Activated CD8-positive, alpha-beta memory T cell treated with anti-CD3 and anti-CD28 coated beads, Interleukin-2, amount 50 U/mL, for 24 hours (primary cell): Measurements from ENCODE around the gene LYZL1.
"Not testable (repeated sequence)": the region's sequence is repeated elsewhere in the genome, so short reads cannot be mapped to it uniquely, and the experiment has no call there.

Experiments
- DNase-seq: peaks from one replicate; pipeline ENCODE4 v3.0.0-alpha.2; 2020; ENCODE audit errors: extremely low read depth

The LYZL1 gene

DNA sequence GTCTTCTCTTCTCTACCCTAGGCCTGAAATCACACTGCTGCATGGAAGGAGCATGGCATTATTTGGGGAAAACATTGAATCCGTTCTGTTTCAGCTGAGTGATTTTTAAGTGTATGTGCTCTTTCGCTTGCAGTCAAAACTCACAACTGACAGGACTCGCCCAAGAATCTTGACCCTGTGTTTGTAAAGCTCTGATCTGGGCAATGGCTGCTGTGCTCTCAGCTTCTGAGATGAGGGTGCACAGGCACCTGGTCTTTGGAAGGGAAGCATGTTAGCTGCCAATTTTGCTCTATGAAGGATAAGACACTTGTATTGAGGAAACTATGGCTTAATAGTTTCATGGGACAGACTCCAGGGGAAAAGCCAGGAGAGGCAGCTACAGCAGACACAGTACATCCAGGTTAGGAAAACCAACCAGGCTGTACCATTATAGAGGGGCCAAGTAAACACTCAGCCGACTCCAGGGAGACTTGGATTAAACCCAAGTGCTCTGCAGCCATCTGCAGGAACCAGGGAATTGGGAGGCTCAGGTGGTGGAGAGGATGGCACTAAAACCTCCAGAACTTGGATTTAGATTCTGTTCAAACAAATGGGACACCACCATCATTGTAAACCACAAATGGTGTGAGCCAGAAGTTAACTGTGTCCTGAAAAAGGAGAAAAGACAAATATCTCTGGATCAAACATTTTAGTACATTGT lies 43.3 kb downstream of the LYZL1 start:
- DNase-seq: no peak

DNA sequence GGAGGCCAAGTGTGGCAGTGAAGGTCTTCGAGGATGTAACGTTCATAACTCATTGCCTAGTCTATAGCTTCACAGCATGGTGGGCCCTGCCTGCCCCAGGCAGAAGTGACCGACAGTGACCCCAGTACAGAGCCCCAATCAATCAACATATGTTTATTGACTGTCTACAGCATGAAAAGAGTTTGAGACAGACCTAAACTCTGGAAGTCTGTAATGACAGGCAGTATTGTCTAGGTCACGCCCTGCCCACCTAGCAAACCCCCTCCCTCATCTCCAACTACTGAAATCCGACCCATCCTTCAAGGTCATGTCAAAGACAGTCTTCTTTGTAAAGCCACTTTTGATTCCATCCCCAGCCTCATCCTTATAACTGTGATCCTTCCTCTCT lies 43.9 kb downstream of the LYZL1 start:
- DNase-seq: no peak

DNA sequence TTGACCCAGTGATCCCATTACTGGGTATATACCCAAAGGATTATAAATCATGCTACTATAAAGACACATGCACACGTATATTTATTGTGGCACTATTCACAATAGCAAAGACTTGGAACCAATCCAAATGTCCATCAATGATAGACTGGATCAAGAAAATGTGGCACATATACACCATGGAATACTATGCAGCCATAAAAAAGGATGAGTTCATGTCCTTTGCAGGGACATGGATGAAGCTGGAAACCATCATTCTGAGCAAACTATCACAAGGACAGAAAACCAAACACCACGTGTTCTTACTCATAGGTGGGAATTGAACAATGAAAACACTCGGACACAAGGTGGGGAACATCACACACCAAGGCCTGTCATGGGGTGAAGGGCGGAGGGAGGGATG lies 48.7 kb downstream of the LYZL1 start:
- not testable (repeated sequence) for DNase-seq

DNA sequence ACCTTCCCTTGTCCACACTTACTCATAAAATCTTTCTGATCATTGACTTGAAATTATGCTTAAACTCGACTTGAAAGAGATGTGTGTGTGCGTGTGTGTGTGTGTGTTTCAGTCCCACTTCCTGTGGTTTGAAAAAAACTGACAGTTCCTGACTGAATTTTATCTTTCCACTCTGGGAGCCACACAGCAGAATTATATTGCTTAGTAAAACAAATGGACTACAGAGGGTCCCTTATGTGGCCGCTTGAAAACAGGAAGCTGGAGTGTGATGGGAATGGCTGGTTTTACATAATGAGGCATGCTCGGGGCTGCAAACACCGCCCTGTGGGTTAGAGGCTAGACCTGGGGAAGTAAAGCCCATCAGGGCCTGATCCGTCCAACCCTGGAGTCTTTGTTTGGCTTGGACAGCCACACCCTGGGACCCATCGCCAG lies 54.8 kb downstream of the LYZL1 start:
- no peak for DNase-seq

DNA sequence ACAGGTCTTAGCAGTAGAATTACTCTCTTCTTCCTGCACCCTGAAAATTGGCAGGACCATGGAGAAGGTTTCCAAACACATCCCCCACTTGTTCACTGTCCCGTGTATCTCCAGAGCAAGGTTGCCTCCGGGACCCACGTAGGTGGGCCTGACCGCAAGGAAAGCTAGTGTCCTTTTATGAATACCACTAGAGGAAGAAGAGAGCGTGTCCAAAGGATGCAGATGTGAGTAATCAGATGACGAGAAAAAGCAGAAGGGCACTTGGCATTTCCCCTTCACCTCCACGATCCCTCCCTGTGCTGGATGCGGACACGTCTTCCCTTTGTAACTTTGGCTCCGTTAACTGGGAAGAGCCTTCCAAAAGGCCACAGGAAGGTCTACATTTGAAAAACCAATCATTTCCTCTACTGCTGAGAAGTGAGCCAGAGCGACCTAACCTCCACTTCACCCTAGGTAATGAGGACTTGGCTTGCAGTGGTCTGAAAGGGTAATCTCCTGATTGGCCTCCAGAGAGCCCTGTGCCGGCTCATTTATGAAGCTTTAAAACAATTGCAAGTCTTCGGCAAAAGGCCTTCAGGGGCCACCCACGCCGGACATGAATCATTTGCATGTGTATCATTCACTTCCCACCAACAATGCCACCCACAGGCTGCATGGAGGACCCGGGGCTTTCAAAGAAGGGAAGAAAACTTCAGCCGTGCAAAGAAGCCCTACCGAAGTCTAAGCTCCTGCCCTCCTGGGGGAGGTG lies 55.4 kb downstream of the LYZL1 start:
- no peak for DNase-seq

DNA sequence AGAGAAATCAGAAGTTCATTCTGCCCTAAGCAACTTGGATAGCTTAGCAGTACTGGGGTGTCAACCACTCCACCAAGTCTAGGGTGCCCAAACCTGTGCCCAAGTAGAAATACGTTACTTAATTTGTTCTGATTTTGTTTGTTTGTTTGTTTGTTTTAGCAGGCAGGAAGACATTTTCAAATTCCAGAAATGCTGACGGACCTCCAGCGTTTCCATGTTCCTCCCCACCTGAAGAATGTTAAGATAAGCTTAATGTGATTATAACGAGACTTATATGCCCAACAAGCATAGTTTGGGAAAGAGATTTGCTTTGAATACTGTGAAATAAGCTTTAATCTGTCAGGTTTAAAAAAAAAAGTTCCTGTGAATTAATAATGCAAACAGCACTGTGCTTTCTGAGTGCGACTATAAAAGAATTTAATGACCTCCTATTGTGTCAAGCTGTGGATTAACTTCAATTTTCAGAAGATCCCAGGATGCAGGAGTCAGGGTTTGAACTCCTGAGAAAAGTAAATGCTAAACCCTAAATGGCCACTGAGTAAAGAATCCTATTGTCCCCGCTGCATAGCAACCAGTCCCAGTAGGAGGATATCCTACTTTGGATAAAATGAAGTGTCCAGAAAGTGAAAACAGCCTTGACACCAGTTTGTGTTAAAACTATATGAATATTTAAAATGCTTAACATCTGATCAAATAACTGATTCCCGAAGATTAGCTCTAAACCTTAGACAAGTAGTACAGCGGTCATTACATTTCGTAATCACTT lies 56.5 kb downstream of the LYZL1 start:
- no peak for DNase-seq

DNA sequence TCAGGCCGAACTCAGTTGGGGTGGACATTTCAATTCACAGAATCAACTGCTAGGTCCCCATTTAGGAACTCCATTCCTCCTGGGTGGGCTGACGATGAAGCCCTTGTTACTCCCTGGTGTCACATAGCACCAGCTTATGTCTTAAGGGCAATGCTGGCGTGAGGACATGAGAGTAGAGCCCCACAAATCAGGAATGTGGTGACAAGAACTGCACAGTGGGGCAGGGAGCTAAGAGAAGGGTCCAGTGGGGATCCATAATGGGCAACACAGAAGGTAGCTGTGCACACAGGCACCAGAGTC lies 57.0 kb downstream of the LYZL1 start:
- DNase-seq: no peak

DNA sequence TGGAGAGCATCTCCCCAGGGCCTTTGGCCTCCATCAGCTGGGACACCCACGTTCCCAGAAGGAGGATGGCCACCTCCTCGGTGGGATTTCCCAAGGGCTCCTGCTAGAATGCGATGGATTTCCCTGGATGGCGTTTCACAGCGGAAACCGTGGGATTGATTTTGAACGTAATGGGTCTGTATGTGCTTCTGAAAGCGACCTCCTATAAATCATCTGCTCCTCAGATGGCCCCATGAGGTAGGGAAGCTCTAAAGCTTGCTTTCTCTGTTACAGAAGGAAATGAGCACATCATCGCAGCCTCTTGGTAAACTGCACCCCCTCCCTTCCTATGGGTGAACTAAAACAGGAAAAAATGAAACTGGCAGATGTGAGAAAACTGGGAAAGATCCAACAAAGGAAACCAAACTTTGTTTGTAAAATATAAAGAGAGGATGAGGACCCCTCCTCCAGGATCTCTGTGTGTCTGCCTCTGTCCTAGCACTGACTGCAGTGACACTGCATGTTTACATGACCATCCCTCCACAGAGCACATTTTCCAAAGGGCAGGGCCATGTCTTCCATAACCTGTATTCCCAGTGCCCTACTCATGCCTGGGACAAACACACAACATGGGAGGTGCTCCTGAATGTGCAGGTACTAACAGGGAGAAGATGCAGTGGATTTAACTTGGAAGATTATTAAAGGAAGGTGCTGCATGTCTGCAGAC lies 57.6 kb downstream of the LYZL1 start:
- no peak for DNase-seq

DNA sequence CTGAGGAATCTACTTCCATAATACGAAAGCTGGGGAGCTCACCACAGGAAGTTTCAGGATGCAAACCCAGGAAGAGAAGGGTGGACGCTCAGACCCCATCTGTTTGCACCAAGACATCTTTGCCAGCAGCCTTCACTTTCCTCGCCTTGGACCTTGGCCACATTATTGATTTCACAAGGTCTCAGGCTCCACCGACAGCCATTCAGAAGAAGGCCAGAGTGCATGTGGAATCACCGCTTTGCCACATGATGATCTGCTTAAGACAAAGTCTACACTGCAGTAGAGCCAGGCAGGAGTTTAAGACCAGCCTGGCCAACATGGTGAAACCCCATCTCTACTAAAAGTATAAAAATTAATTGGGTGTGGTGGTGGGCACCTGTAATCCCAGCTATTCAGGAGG lies 60.0 kb downstream of the LYZL1 start:
- no peak for DNase-seq

DNA sequence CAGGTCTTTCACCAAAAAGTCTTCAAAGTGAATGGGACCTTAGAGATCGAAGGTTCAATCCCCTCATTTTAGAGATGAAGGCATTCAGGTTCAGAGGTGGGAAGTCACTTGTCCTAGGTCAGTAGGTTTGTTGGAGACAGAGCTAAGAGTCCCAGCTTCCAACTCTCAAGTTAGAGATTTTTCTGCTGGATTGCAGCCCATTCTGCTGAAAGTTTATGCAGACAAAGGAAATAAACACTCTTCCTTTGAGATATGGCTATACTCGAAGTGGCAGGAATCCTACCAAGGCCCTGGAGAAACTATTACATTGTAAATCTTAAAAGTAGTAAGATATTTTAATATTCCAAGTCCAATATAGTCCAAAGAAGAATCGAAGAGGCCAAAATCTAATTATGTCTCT lies 64.4 kb downstream of the LYZL1 start:
- DNase-seq: no peak

DNA sequence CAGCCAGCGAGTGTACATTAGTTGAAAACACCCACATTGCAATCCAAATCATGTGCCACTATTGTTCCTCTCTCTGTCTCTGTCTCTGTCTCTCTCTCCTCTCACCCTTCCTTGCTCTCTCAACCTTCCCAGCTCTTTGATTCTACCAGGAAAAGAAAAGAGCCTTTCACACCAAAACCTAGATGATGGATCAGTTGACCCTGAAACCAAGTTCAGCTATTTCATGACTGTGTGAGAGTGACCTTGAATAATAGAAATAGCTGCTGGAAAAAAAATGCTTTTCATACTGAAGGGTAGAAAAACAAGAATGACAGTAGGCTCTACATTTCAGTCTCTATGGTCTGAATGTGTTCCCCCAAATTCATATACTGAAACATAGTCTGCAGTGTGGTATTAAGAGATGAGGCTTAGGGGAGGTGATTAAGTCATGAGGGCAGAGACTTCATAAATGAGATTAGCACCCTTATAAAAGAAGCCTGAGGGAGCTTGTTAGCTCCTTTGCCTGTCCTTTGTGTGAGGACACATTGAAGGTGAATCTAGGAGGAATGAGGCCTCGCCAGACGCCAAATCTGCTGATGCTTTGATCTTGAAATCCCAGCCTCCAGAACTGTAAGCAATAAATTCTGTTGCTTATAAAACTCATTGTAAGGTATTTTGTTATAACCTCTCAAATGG lies 65.2 kb downstream of the LYZL1 start:
- DNase-seq: no peak

DNA sequence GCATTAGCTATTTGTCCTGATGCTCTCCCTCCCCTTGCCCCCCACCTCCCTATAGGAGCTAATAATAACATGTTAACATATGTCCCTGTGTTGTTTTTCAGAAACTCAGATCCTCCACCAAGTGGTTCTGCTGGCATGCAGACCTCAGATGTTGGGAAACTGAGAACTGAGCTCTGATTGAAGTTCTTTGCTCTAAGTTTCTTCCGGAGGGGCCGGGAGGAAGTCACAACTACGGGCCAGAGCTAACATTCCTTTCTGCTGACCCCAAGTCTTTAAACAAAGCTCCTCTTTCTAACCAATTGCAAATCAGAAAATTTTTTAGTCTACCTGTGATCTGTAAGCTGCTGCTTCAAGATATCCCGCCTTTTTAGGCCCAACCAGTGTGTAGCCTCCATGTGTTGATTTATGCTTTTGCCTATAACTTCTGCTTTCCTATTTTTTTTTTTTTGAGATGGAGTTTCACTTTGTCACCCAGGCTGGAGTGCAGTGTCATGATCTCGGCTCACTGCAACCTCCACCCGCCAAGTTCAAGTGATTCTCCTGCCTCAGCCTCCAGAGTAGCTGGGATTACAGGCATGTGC lies 66.6 kb downstream of the LYZL1 start:
- no peak for DNase-seq

DNA sequence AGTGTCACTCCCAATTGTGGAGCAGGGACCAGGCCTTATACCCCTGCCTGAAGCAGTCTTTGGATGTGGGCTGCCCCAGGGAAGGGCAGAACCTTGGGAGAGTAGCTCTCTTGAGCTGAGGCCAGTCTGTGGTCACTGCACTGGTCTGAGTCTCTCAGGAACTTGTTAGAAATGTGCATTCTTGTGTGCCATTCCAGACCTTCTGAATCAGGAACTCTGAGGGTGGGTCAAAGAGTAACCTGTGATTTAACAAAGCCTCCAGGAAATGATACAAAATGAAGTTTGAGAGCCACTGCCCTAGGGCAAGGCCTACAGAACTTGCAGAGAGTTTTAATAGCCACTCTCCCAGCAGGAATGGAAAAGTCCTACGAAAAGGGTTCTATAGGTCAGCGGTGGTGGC lies 68.1 kb downstream of the LYZL1 start:
- no peak for DNase-seq

DNA sequence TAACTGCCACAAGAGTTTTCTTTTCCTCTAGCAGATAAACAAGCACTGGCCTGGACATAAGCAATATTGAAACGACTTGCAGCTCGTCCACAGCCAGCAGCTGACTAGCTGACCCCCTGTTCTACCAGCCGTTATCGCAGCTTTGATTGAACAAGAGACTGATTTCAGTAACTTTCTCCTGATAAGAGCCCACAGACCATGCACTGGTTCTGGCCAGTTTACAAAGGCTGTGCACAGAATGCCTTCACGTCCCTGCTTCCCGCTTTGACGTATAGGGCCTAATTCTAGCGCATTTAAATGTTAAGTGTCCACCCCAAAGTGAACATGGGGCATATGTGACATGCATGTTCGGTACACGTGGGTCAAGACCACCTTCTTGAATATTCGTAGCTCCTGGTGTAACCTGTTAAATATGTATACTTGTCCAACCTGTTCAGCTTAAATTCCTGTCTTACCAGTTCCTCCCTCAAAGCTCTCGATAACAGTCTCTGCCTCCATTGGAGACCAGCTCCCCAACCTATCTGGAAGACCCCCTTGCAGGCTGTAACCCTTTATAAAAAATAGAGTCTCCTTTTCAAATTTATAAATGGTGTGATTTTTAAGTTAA lies 69.2 kb downstream of the LYZL1 start:
- DNase-seq: no peak

DNA sequence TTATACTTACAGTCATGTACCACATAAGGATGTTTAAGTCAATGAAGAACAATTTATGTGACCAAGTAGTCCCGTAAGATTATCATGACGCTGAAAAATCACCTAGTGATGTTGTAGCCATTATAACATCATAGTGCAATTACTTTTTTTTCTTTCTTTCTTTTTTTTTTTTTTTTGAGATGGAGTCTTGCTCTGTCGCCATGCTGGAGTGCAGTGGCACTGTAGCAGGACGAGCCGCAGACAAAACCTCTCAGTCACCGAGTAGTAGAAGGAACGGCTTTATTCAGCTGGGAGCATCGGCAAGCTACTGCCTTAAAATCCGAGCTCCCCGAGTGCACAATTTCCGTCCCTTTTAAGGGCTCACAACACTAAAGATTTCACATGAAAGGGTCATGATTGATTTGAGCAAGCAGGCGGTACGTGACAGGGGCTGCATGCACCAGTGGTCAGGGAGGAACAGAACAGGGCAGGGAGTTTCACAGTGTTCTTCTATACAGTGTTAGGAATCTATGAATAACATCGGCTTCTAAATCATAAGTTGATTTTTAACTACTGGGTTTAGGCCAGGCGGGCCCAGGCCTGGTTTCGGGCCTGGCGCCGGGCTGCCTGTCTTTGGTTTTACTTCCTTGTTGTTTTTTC lies 71.5 kb downstream of the LYZL1 start:
- not testable (repeated sequence) for DNase-seq
